D721Med (cell line): ENCODE data around the gene SLC5A10.
"Not testable (repeated sequence)": the region's sequence is repeated elsewhere in the genome, so short reads cannot be mapped to it uniquely, and the experiment has no call there.

ENCODE experiments used
- DNase-seq: peaks from one replicate; pipeline ENCODE4 v3.0.0; 2011; ENCODE audit warnings: low spot score; ENCODE audit not compliant: insufficient read length
- FAIRE-seq: peaks from 2 replicates; lab custom pipeline; 2011; peaks lifted over from hg19 to GRCh38; lab: Jason Lieb, UNC
- CTCF ChIP-seq: IDR thresholded peaks from 2 replicates; pipeline ENCODE4 v1.5.1; 2012; ENCODE audit warnings: mild to moderate bottlenecking, control low read depth; ENCODE audit not compliant: insufficient read depth; ENCODE audit errors: missing control alignments

The SLC5A10 gene

GRCh38 chr17:19017804-19018599 is 66.0 kb downstream of the SLC5A10 start:
- DNase-seq (no peak), FAIRE-seq (no peak)
- TF ChIP-seq CTCF: no peak

GRCh38 chr17:19018600-19018950 is 66.6 kb downstream of the SLC5A10 start:
- FAIRE-seq: no peak
- no peak for DNase-seq
- TF ChIP-seq CTCF: no peak

GRCh38 chr17:19019041-19019941 is 67.3 kb downstream of the SLC5A10 start:
- no peak for DNase-seq
- FAIRE-seq: no peak
- no peak for TF ChIP-seq CTCF

- no peak for TF ChIP-seq CTCF
- no peak for FAIRE-seq
- no peak for DNase-seq
Observed at GRCh38 chr17:19020016-19020415, 68.1 kb downstream of the SLC5A10 start.

GRCh38 chr17:19021011-19021621 is 69.2 kb downstream of the SLC5A10 start:
- not testable (repeated sequence) for FAIRE-seq

GRCh38 chr17:19021622-19022083 is 69.7 kb downstream of the SLC5A10 start:
- TF ChIP-seq CTCF: no peak
- DNase-seq: no peak
- no peak for FAIRE-seq

More at GRCh38 chr17:19021011-19021621, 69.2 kb downstream of the SLC5A10 start:
- DNase-seq: not testable (repeated sequence)

- TF ChIP-seq CTCF: no peak
- no peak for FAIRE-seq
- no peak for DNase-seq
Observed at GRCh38 chr17:19022128-19022527, 70.2 kb downstream of the SLC5A10 start.
